ENCODE data around the gene AGAP5. TPM values are rescaled to one million over a fixed set of nuclear protein-coding genes. Genes with fewer than 3 reads are reported as not detected.
A peak's percentile ranks its signal among the peaks of the same experiment; 100 is the strongest.

Gene AGAP5
- total RNA-seq, 1 experiment from 2014 or later, result 6.6 TPM

DNA sequence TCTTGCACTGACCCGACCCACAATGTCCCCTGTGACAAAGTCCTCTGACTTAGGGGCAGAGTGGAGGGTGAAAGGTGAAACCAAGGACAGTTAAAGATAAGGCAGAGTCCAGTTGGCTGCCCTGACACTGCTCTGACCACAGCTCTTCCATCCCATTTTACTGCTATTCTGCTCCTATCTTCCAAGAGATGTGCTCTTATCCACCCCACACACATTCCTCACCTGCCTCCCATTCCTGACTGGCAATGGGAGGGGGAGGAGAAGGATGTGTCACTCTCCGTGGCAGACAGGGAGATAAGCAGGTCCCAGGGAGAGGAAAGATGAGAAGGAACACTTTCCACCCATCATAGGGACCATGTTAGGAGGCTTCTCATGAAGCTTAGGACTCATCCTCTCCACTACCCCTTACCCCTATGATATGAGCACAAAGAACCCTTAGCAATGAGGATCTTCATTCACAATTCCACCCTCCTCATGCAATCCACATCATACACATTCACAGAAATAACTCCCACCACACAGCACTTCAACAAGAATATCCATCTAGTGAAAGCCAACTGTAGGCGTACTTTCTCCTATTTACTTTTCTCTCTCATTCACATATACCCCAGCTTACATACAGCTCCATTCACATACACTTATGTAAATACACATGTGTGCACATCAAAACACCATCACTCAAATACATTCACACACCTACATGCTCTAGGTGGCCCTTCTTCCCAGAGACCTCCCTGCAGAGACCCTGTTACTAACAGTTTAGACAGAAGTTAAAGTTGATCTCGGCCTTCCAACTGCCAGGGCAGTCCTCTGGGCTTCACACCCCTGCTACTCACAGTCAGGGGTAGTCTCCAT, 48.7 kb downstream of the AGAP5 start:
- H3K27ac ChIP-seq (ENCODE audit: low read length), result no peak overlapping the region
- in situ Hi-C loops (cut with HindIII; ENCODE audit: low pct_unique_long_range_greater_than_20kb, low sequenced_read_pairs) (no loop called here), intact Hi-C loops (cut with micrococcal nuclease; ENCODE audit: unreplicated experiment) (loop anchor here (10.0 kb wide), 1 partner anchor 384 kb away; no protein-coding TSS in a partner anchor)
- H3K9me3 ChIP-seq (ENCODE audit: control insufficient read depth, insufficient read depth, low read depth, low read length), result no peaks in the 10 kb centered on the region
- ChIA-PET CTCF (interaction anchor here (1.1 kb wide), 1 partner anchor 81 kb away, joined by 3 read pairs; no protein-coding TSS in a partner anchor), POLR2A (no interaction called here)
- DNase-seq (ENCODE audit: low read depth, low spot score), result no peak
- H3K27me3 ChIP-seq (ENCODE audit: control insufficient read depth, insufficient read depth, low read length), result no peaks in the 10 kb centered on the region
- no TSS peak for BruUV-seq (replicated peaks)
- H3K4me1 ChIP-seq (ENCODE audit: control insufficient read depth, insufficient read depth, low read length), result no peaks in the 10 kb centered on the region
- H3K4me3 ChIP-seq (ENCODE audit: low read depth in 2 of 2, low read length in 2 of 2), result no peak overlapping the region
- ATAC-seq, result no peak
- no peak for TF ChIP-seq SIN3A (IDR thresholded peaks at IDR 0.05; ENCODE audit: borderline replicate concordance, insufficient read depth, low read depth, low read length)
- TF ChIP-seq, protein P1, sequence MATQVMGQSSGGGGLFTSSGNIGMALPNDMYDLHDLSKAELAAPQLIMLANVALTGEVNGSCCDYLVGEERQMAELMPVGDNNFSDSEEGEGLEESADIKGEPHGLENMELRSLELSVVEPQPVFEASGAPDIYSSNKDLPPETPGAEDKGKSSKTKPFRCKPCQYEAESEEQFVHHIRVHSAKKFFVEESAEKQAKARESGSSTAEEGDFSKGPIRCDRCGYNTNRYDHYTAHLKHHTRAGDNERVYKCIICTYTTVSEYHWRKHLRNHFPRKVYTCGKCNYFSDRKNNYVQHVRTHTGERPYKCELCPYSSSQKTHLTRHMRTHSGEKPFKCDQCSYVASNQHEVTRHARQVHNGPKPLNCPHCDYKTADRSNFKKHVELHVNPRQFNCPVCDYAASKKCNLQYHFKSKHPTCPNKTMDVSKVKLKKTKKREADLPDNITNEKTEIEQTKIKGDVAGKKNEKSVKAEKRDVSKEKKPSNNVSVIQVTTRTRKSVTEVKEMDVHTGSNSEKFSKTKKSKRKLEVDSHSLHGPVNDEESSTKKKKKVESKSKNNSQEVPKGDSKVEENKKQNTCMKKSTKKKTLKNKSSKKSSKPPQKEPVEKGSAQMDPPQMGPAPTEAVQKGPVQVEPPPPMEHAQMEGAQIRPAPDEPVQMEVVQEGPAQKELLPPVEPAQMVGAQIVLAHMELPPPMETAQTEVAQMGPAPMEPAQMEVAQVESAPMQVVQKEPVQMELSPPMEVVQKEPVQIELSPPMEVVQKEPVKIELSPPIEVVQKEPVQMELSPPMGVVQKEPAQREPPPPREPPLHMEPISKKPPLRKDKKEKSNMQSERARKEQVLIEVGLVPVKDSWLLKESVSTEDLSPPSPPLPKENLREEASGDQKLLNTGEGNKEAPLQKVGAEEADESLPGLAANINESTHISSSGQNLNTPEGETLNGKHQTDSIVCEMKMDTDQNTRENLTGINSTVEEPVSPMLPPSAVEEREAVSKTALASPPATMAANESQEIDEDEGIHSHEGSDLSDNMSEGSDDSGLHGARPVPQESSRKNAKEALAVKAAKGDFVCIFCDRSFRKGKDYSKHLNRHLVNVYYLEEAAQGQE (IDR thresholded peaks at IDR 0.05; ENCODE audit: insufficient read depth in 1 of 2, low read depth in 2 of 2, low read length in 1 of 2), result no peak
- no peak for TF ChIP-seq POLR2AphosphoS5 (IDR thresholded peaks at IDR 0.05; ENCODE audit: low read depth, low read length)
- TF ChIP-seq TCF7L2 (IDR thresholded peaks at IDR 0.05; ENCODE audit: low read depth, low read length), result no peak
- TF ChIP-seq, protein P2, sequence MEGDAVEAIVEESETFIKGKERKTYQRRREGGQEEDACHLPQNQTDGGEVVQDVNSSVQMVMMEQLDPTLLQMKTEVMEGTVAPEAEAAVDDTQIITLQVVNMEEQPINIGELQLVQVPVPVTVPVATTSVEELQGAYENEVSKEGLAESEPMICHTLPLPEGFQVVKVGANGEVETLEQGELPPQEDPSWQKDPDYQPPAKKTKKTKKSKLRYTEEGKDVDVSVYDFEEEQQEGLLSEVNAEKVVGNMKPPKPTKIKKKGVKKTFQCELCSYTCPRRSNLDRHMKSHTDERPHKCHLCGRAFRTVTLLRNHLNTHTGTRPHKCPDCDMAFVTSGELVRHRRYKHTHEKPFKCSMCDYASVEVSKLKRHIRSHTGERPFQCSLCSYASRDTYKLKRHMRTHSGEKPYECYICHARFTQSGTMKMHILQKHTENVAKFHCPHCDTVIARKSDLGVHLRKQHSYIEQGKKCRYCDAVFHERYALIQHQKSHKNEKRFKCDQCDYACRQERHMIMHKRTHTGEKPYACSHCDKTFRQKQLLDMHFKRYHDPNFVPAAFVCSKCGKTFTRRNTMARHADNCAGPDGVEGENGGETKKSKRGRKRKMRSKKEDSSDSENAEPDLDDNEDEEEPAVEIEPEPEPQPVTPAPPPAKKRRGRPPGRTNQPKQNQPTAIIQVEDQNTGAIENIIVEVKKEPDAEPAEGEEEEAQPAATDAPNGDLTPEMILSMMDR (IDR thresholded peaks at IDR 0.05), result no peak
- no peaks in the 10 kb centered on the region for H3K36me3 ChIP-seq (ENCODE audit: control insufficient read depth, insufficient read depth, low read length)

- Histone ChIP-seq H3K4me1 (ENCODE audit: control insufficient read depth, insufficient read depth, low read length) (no peaks in the 10 kb centered on the region), H3K27ac (ENCODE audit: low read length) (no peak overlapping the region), H3K36me3 (ENCODE audit: control insufficient read depth, insufficient read depth, low read length) (no peaks in the 10 kb centered on the region), H3K9me3 (ENCODE audit: control insufficient read depth, insufficient read depth, low read depth, low read length) (no peaks in the 10 kb centered on the region), H3K4me3 (ENCODE audit: low read depth in 2 of 2, low read length in 2 of 2) (peak overlapping the region in 1 of 2 experiments; percentile 33; a peak in 1 of 4 replicates), H3K27me3 (ENCODE audit: control insufficient read depth, insufficient read depth, low read length) (no peaks in the 10 kb centered on the region)
- BruUV-seq (replicated peaks), result no TSS peak
- no peak for DNase-seq (ENCODE audit: low read depth, low spot score)
- in situ Hi-C loops (cut with HindIII; ENCODE audit: low pct_unique_long_range_greater_than_20kb, low sequenced_read_pairs) (no loop called here), intact Hi-C loops (cut with micrococcal nuclease; ENCODE audit: unreplicated experiment) (loop anchor here (10.0 kb wide), 1 partner anchor 383 kb away; no protein-coding TSS in a partner anchor)
- no peak for ATAC-seq
- ChIA-PET CTCF (no interaction called here), POLR2A (no interaction called here)
- TF ChIP-seq SIN3A (IDR thresholded peaks at IDR 0.05; ENCODE audit: borderline replicate concordance, insufficient read depth, low read depth, low read length) (no peak), TCF7L2 (IDR thresholded peaks at IDR 0.05; ENCODE audit: low read depth, low read length) (no peak)
- TF ChIP-seq, protein P2 (IDR thresholded peaks at IDR 0.05), result no peak
- TF ChIP-seq, protein P1 (IDR thresholded peaks at IDR 0.05; ENCODE audit: insufficient read depth in 1 of 2, low read depth in 2 of 2, low read length in 1 of 2), result no peak
These were observed 49.8 kb downstream of the AGAP5 start for GRCh38 chr10:73647875-73648651.

All from Panc1 (cell line).